ENCODE data around the gene ZNF83. TPM values are rescaled to one million over a fixed set of nuclear protein-coding genes. Genes with fewer than 3 reads are reported as not detected.
"Not testable (repeated sequence)": the region's sequence is repeated elsewhere in the genome, so short reads cannot be mapped to it uniquely, and the experiment has no call there.

The ZNF83 gene
- total RNA-seq, 6 experiments from 2014 or later, result 2.5 to 5.9 (median 3.3) TPM

- H3K4me1 ChIP-seq; intact Hi-C loops (cut with DNase I); H3K27me3 ChIP-seq; H3K9me3 ChIP-seq; H3K36me3 ChIP-seq; DNase-seq; H3K27ac ChIP-seq; ATAC-seq: not testable (repeated sequence)
- peak in 1 of 4 donors; percentile 3 for TF ChIP-seq CTCF (IDR thresholded peaks at IDR 0.05)
- 57% methylated on average over 3 of the region's 3 CpGs for WGBS (ENCODE audit: insufficient coverage, low coverage, low lambda C conversion rate, missing lambda C conversion rate)
- H3K4me3 ChIP-seq, result peak overlapping the region; percentile 61 to 65 (median 61)
These were observed 36.2 kb downstream of the ZNF83 start for GRCh38 chr19:52601974-52602366.

- ATAC-seq (peak; percentile 99 to 100 (median 100)), DNase-seq (peak; percentile 90 to 96 (median 95))
- Histone ChIP-seq H3K4me3 (peak overlapping the region; percentile 61 to 65 (median 61)), H3K9me3 (peaks cover 0 to 7% (median 0%) of the 10 kb centered on the region in 4 donors), H3K27ac (peak overlapping the region in 2 of 3 donors; percentile 51 to 60), H3K27me3 (no peaks in the 10 kb centered on the region), H3K4me1 (no peaks in the 10 kb centered on the region), H3K36me3 (no peaks in the 10 kb centered on the region)
- intact Hi-C loops (cut with DNase I), result no loop called here
- TF ChIP-seq CTCF (IDR thresholded peaks at IDR 0.05) (peak in 2 of 4 donors; percentile 24 to 30), POLR2A (IDR thresholded peaks at IDR 0.05) (peak; percentile 31)
- WGBS (ENCODE audit: insufficient coverage, low coverage, low lambda C conversion rate, missing lambda C conversion rate), result 2% methylated on average over 37 of the region's 62 CpGs
These were observed 36.9 kb downstream of the ZNF83 start for GRCh38 chr19:52601025-52601973.

- ATAC-seq (peak; percentile 36 to 55 (median 48)), DNase-seq (peak in 2 of 3 donors; percentile 30 to 59)
- WGBS (ENCODE audit: insufficient coverage, low coverage, low lambda C conversion rate, missing lambda C conversion rate), result 2% methylated on average over 14 of the region's 15 CpGs
- intact Hi-C loops (cut with DNase I), result no loop called here
- peak overlapping the region; percentile 61 to 65 (median 61) for H3K4me3 ChIP-seq
- no peak for TF ChIP-seq CTCF (IDR thresholded peaks at IDR 0.05)
- TF ChIP-seq POLR2A (IDR thresholded peaks at IDR 0.05), result no peak
- no peaks in the 10 kb centered on the region for H3K4me1 ChIP-seq
- H3K9me3 ChIP-seq, result peaks cover 0 to 7% (median 0%) of the 10 kb centered on the region in 4 donors
- no peaks in the 10 kb centered on the region for H3K36me3 ChIP-seq
- peak overlapping the region in 2 of 3 donors; percentile 28 to 51 for H3K27ac ChIP-seq
- H3K27me3 ChIP-seq, result no peaks in the 10 kb centered on the region
These were observed 37.5 kb downstream of the ZNF83 start for GRCh38 chr19:52600639-52601024.

- no peak for DNase-seq
- H3K27ac ChIP-seq, result no peak overlapping the region
- H3K9me3 ChIP-seq, result peaks cover 0 to 5% (median 0%) of the 10 kb centered on the region in 4 donors
- H3K4me1 ChIP-seq, result no peaks in the 10 kb centered on the region
- TF ChIP-seq CTCF (IDR thresholded peaks at IDR 0.05) (no peak), POLR2A (IDR thresholded peaks at IDR 0.05) (no peak)
- ATAC-seq, result no peak
- intact Hi-C loops (cut with DNase I), result no loop called here
- WGBS (ENCODE audit: insufficient coverage, low coverage, low lambda C conversion rate, missing lambda C conversion rate), result 72% methylated on average over 3 of the region's 3 CpGs
- no peaks in the 10 kb centered on the region for H3K27me3 ChIP-seq
- H3K4me3 ChIP-seq, result no peak overlapping the region
- H3K36me3 ChIP-seq, result no peaks in the 10 kb centered on the region
These were observed 38.9 kb downstream of the ZNF83 start for GRCh38 chr19:52599241-52599640.

GRCh38 chr19:52593441-52593840, 44.7 kb downstream of the ZNF83 start:
- ATAC-seq; H3K27ac ChIP-seq; DNase-seq; H3K9me3 ChIP-seq; H3K27me3 ChIP-seq; H3K36me3 ChIP-seq; intact Hi-C loops (cut with DNase I); H3K4me1 ChIP-seq; H3K4me3 ChIP-seq: not testable (repeated sequence)
- no CpG with 5 or more reads among the region's 25 CpGs for WGBS (ENCODE audit: insufficient coverage, low coverage, low lambda C conversion rate, missing lambda C conversion rate)

Data from right lobe of liver (tissue), 6 donors.